Cortex of kidney (tissue), 1 donor: ENCODE measurements around the gene ZXDC.

Source experiments
- DNase-seq: peaks from one replicate; lab custom pipeline; 2025; lab: John Stamatoyannopoulos, UW

Gene ZXDC

DNA sequence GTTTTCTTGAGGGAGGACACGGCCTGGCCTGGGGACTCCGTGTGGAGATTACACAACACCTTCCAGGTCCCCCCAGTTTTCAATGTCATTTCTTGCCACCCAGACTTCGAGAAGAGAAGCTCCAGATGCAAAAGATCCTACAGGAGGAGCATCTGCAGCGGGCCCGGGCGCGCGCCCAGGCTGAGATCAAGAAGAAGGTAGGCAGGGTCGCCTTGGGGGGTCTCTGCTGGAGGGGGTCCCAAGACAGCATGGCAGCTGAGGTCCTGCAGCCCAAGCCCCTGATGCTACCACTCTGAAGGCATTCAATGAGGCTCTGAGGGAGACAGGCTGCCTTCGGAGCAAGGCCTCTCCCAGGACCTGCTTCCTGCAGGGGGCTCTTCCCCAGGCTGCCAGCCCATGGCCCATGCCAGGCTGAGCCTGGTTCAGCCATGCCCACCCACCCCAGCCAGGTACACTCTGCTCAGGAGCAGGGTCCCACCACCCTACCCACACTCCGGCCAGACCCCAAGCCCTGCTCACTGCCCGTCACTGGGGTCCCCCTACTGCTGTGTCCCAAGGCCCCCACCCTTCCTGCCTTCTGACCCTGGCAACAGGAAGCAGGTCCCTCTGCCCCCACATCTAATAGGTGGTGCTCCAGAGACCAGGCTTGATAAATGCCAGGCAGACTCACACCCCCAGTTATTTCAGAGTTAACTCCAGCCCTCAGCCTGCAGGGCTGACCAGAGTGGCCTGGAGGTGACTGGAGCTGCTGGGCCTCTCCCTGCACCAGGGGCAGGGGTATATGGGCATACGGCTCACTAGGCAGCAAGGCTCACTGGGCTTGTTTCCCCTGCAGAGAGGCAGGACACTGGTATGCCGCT lies 40.0 kb downstream of the ZXDC start:
- no peak for DNase-seq

DNA sequence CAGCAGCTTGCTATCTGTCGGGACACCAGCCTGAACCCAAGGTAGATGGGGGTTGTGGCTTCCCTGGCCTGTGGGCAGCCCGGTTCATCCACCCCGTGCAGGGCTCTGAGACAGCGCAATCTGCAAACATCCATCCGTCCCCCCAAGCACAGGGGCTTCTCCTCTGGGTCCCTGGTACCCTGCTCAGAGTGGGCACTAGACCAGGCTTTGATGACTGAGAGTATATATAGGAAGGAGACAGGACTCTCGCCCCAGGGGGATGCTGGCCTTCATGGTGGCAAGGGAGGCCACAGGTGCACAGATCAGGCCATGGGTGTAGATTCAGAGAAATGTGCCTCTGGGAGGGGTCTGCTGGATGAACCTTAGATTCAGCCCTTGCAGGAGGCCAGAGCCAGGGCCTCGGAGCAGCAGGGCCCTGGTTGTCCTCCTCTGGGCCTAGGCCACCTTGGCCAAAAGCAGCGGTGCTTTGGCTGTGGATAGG lies 40.7 kb downstream of the ZXDC start:
- no peak for DNase-seq

DNA sequence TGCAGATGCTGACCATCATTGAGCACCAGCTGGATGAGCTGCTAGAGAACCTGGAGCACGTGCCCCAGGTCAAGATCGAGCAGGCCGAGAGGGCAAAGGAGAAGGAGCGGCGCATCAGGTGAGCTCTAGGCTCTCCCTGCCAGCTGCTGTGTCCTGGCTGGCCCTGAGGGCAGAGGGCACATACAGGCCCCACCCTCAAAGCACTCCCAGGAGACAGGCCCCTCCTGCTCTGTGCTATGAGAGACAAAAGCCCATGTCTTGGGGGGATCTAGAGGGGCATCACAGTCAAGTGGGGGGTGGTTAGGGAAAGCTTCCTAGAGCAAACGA lies 41.5 kb downstream of the ZXDC start:
- no peak for DNase-seq

DNA sequence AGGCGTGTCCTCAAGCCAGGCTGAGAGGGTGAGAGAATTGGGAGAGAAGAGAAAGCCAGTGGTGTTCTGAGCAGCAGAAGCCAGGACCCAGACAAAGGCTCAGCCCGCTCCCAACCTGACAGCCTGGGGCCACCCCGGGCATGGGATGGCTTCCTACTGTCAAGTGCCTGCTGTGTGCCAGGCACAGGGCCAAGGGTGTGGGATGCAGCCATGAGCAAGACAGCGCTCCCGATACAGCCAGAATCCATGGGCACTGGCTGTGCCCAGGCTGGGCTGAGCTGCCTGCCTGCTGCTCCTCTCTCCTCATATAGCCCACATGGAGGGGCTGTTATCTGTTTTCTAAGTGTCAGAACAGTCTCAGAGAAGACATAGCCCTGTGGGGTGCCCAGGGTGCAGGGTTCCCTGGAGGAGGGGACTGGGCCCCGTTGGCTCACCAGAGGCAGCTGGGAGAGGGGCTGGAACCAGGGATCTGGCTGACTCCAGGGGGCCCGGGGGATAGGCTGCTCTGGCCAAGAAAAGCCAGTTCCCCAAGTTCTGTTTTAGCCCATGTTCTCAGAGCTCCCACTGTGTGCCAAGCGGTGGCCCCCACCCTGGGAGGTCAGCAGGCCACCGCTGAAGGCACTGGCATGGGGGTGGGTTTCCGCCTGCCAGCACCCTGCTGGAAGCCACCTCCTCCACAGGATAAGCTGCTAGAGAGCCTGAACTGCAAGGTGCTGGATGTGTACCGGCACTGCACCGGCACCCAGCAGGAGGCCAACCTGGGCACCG lies 42.0 kb downstream of the ZXDC start:
- DNase-seq, result no peak

DNA sequence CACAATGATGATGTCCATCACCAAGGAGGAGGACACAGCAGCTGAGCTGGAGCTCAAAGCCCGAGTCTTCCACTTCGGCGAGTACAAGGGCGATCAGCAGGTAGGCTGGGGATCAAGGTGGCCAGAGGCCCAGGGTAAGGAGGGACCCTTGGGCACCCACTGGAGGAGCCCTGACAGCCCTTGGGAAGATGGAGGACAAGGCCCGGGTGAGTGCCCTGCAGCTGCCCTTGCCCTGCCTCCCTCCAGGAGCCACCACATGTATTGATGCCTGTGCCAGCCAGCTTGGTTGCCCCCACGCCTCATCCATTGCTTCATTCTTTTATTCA lies 42.6 kb downstream of the ZXDC start:
- DNase-seq, result no peak

DNA sequence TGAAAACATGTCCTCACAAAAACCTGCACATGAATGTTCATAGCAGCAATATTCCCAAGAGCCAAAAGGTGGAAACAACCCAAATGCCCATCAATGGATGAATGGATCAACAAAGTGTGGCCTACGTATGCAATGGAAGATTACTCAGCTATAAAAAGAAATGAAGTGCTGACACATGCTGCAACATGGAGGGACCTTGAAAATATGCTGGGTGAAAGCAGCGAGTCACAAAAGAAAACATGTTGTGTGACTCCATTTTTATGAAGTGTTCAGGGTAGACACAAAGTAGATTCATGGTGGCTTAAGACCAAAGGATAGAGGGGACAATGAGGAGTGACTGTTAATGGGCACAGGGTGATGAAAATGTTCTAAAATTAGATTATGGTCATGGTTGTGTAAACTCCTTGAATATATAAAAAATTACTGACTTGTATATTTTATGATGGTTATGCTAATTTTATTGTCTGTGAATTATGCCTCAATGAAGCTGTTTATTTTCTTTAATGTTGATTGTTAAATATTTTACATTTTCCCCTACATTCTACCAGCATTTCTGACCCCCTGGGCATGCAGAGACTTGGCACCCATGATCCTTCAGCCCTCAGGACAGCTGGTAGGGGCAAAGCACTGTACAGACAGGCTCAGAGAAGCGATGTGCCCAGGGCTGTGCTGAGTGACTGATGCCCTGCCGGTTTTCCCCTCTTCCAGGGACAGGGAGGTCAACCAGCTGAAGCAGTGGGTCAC lies 43.2 kb downstream of the ZXDC start:
- no peak for DNase-seq

DNA sequence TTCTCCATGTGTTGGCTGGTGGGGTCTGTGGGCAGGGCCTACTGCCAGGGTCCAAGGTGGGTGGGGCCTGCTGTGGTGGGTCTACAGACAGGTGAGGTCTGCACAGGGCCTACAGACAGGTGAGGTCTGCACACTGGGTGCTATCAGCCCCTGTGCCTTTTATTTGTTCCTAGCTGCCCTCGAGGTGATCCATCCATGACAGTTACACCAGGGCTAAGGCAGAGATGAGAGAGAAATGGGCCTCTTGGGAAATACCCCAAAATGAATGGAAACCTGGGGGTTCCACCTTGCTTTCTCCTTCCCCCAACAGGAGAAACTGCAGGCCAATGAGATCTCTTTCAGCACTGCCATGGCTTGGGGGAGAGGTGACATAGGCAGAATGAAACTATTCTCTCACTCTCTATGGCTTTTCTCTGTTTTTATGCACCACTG lies 44.6 kb downstream of the ZXDC start:
- no peak for DNase-seq

DNA sequence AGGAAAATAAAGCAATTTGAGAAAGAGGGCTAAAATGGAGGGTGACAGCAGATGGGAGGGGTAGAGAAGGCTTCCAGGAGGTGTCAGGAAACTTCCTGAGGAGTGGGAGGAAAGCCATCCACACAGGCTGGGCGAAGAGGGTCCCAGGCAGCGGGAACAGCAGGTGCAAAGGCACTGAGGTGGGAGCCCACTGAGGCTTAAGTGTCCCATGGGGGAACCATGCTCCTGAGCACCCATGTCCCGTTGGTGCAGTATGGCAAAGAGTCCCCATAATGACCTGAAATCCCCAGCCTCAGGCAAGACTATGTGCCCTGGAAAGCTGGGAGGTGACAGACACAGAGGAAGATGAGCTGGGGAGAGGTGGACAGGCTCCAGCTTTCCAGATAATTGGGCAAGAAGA lies 50.9 kb downstream of the ZXDC start:
- DNase-seq, result no peak

DNA sequence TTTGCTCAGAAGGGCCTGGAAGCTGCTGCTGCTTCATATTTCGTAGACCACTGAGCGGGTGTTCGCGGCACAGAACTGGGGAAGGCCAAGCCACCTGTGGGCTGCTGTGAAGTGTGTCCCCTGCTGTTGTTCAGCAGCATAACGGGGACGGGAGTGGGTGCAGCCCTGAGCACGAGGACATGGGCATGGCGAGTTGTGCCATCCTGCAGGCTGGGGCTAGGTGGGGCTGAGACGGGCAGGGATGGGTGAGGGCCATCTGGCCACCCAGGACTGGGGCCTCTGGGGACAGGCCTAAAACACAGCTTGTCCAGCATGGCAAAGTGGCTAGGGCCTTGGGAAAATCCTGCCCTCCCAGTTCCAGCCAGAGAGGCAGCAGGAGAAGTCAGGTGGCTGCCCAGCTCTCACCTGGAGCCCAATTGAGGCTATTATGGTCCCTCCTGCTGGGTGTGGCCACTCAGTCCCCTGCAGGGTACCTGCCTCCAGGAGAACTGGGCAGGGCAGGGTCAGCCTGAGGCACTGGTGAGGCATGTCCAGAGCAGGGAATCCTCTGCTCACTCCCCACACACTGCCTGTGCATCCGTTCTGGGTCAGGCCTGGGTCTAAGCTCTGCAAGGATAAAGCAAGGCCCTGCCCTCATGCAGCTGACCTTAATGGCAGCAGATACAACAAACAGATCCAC lies 51.5 kb downstream of the ZXDC start:
- DNase-seq, result no peak

DNA sequence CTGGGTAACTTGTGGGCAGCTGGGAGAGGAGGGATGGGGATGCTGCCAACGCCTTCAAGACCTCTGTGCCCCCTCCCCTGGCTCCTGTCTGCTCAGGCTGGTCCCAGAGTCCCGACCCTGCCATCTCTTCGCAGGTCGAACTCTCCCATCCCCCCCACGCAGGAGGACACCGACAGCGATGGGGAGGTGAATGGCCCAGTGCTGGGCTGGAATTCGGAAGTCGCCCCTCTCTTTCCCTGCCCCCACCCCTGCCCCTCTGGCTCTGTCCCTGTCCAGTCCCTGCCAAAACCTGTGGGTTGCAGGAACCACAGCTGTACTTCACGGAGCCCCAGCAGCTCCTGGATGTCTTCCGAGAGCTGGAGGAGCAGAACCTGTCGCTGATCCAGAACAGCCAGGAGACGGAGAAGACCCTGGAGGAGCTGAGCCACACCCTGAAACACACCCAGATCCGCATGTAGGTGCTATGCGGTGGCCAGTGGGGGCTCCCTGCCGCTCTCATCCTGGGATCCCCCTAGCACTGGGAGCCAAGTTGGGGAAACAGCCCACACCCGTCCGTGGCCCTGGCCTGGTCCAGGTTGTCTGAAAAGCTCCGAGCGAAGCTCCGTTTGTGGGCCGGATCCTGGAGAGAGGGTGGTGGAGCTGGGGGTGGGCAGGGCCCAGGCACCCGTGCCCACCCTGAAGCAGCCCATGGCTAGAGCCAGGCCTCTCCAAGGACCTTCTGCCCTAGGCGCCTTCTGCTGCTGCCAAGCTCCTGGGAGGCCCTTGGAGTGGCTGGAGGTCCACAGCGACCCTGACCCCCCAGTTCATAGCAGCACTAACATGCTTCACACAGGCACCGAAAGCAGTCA lies 52.3 kb downstream of the ZXDC start:
- DNase-seq, result no peak

DNA sequence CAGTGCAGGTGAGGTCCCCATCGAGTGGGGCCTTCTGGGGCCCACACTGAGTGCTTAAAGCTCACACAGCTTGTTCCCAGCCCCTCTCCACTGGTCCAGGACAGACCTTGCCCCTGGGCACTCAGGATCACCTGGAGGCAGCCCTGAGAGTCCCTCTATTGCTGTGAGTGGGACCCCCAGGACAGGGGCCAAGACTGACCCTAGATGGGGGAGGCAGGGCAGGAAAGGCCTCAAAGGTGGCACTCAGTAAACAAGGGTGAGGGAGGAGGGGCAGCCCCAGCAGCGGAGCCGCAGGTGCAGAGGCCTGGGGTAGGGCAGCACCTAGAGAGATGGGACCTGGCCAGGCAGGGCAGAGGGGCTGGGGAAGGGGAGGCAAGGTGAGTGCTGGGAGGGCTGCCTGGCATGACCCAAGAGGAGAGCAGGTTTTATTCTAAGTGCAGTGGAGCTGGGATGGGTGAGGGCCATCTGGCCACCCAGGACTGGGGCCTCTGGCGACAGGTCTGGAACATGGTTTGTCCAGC lies 53.1 kb downstream of the ZXDC start:
- no peak for DNase-seq

DNA sequence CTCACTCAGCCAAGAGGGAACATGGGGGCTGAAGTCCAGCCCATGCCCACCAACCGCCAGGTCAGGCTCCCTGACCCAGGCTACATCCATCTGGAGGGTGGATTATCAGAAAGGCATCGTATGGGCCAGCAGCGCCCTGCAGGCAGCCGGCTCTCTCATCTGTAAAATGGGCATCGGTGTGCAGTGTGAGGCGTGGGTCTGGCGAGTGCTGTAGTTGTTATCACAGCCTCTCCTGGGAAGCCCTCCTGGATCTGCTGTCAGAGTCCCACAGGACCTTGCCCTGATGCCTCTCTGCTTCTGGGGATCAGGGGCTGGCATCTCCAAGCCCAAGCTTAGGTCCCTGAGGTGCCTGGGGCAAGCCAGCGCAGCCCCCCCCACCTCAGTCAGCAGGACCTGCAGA lies 53.6 kb downstream of the ZXDC start:
- DNase-seq, result no peak

DNA sequence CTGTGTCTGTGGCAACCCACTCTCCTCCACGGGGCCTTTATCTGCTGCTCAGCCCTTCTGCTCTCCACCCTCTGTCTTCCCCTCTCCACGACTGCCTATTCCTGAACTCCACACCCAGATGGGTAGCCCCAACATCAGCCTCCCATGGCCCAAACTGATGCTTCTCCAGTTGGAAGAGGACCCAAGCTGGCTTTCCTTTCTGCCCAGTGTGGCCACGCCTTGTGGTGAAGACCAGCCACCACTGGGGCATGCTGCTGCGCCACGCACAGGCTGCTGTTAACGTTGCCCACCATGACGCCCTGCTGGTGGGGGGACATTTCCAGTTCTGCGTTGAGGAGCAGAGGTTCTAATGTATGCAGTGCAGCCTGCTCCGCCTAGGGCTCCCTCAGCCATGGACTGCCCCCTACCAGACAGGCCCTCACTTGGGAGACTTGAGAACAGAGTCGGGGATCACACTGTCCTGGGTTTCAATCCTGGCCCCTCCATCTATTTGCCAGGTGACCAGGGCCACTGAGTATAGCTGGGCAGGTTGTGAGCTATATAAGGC lies 54.0 kb downstream of the ZXDC start:
- DNase-seq, result no peak

DNA sequence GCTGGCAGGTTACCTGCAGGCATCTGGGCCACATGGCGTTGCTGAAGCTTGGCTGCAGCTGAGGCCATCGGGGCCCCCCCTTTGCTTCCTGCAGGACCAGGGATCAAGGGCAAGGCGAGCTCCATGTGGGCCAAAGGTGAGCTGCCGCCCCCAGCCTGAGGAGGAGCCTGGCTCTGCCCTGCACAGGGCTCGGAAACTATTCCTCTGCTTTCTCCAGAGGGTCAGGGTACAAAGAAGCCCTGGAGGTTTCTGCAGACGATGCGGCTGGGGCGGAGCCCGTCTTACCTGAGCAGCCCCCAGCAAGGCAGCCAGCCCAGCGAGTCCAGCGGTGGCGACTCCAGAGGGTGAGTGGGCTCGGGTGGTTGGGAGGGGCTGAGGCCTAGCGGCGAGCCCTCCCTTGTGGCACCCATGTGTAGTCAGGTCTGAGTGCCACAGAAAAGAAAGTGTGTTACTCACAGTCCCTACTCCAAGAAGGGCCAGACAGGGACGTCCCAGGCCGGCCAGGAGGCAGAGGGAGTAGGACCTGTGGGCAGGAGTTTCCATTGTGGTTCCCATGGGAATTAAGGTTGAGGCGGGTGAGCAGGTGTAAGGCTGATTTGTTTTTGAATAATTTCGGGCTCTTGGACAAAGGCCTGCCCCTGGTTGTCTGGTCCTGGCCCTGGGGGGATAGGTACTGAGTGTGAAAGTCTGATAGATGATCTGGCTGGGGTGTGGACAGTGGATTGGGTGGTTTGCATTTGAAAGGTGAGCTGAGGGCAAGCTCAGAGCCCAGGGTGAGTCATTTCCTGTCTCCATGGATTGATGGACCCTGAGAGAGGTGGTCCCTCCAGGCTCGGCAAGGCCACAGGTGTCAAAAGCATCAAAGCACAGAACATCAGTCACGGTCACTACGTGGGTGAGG lies 55.6 kb downstream of the ZXDC start:
- no peak for DNase-seq

DNA sequence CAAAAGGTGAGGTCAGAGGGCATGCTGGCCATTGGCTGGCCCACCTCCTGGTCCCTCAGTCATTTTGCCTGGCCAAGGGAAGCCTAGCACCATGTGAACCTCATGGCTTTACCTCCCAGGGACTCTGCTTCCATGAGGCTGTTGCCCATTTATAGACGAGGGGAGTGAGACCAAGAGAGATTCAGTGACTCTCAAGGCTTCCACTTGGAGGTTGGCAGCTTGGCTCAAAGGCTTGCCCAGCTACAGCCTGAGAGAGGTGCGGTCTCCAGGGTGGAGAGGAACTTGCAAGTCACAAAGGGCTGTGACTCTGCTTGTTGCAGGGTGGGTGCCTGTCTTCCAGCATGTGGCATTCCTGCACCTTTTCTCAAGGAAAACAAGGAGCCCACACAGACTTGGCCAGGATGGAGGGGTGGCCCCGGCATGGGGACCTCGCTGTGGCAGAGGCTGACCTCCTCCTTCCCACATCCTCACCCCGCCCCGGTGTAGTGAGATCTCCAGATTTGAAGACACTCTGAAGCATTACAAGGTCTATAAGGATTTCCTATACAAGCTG lies 56.5 kb downstream of the ZXDC start:
- DNase-seq, result no peak

DNA sequence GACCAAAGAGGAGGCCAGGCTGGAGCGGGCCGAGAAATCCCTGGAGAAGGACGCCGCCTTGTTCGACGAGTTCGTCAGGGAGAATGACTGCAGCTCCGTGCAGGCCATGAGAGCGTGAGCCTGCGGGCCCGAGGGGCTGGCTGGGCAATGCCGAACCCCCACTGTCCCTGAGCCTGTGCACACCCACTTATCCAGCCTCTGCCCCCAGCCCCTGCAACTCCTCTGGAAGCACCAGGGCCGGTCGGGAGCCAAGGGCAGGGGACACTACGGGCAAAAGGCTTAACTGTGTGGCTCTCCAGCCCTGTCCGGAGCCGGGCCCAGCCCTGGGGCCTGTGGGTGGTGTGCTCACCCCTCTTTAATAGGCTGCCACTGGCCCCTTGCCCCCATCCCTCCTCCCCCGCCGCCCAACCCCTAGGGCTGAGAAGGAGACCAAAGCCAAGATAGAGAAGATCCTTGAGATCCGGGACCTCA lies 57.0 kb downstream of the ZXDC start:
- DNase-seq, result no peak

DNA sequence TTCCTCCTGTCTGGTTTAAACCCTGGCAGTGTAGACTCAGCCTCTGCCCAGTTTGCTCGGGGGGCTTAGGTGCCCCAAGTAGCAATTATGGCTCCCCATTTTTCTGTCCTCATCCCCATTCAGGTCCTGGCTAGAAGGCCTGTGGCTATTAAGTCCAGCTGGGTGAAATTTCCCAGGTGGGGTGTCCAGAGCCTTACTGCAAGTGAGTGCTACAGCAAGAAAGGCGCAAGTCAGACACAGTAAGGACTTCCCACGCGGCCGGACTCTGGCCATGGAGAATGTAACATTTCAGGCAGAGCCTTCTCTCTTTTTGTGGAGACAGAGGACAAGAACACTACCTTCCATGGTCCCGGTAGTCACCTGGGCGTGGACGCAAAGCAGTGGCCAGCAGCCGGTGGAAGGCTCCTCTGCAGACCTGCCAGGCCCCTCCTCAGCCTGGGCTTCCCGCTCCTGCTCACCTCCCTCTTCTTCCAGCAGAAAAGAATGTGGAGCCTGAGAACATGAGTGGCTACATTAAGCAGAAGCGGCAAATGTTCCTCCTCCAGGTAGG lies 57.6 kb downstream of the ZXDC start:
- no peak for DNase-seq

DNA sequence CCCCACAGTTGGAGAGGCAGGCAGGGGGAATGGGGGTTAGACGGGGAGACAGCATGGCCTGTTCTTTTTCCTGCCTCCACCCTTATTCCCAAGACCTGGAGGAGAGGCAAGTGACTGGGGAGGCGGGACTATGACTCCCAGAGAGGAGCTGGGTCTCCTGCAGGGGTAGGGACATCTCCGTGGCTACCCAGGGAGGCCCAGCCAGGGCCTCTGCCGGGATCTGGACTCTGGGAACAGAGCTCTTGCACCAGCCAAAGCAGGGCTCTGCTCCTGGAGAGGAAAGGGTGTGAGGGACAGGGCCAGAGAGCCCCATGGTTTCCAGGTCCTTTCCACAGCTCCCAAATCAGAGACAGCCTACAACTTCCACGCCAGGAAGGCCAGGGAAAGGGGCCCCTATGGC lies 58.2 kb downstream of the ZXDC start:
- DNase-seq, result no peak

DNA sequence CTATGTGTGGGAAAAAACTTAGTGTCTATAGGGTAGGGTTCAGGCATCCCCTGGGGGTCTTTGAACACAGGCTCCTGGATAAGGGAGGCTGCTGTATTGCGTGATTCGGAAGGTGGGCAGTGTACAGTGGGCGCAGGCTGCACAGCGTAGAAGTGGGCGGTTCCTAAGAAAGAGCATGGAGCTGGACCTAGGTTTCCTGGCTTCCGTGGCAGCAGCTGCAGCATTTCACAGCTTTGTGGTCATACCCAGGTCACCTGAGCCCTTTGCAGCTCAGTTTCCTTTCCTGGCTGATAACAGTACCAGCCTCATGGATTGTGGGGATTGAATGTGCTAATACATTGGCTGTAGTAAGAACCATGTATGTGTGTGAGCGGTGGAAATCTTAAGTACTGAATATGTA lies 58.7 kb downstream of the ZXDC start:
- DNase-seq, result no peak
